NCI-H524 treated with DMSO at 0.1 percent for 48 hours (cell line): Measurements from ENCODE around the gene ITGAX.

Source experiments
- DNase-seq: peaks from one replicate; lab custom pipeline; 2025; lab: John Stamatoyannopoulos, UW

ITGAX gene

GRCh38 chr16:31373235-31373634 lies 18.3 kb downstream of the ITGAX start:
- DNase-seq = no peak

- DNase-seq = no peak
Observed at GRCh38 chr16:31375231-31375630, 20.3 kb downstream of the ITGAX start.

GRCh38 chr16:31376705-31377104 lies 21.7 kb downstream of the ITGAX start:
- DNase-seq = no peak

- DNase-seq = no peak
Observed at GRCh38 chr16:31377210-31377903, 22.4 kb downstream of the ITGAX start.

- DNase-seq = no peak
Observed at GRCh38 chr16:31380201-31380600, 25.2 kb downstream of the ITGAX start.

- DNase-seq = no peak
Observed at GRCh38 chr16:31382485-31383161, 27.6 kb downstream of the ITGAX start.

GRCh38 chr16:31385680-31386079 lies 30.7 kb downstream of the ITGAX start:
- no peak for DNase-seq

- DNase-seq = no peak
Observed at GRCh38 chr16:31386157-31386984, 31.4 kb downstream of the ITGAX start.

- no peak for DNase-seq
Observed at GRCh38 chr16:31388535-31388934, 33.6 kb downstream of the ITGAX start.

GRCh38 chr16:31390504-31391041 lies 35.6 kb downstream of the ITGAX start:
- DNase-seq = no peak

- DNase-seq = no peak
Observed at GRCh38 chr16:31393056-31393455, 38.1 kb downstream of the ITGAX start, which contains the start of gene ITGAD. ITGAD (plus strand) TSS chr16:31393335; CDS start chr16:31393361, 26 bp downstream.

GRCh38 chr16:31395647-31396046 lies 40.7 kb downstream of the ITGAX start:
- no peak for DNase-seq

- DNase-seq = no peak
Observed at GRCh38 chr16:31397096-31397660, 42.2 kb downstream of the ITGAX start.

GRCh38 chr16:31397701-31398100 lies 42.7 kb downstream of the ITGAX start:
- DNase-seq = no peak

- no peak for DNase-seq
Observed at GRCh38 chr16:31400191-31400590, 45.2 kb downstream of the ITGAX start.

GRCh38 chr16:31401436-31401835 lies 46.5 kb downstream of the ITGAX start:
- no peak for DNase-seq

GRCh38 chr16:31402687-31403086 lies 47.7 kb downstream of the ITGAX start:
- DNase-seq = no peak

GRCh38 chr16:31403590-31404352 lies 48.8 kb downstream of the ITGAX start:
- DNase-seq = no peak

- no peak for DNase-seq
Observed at GRCh38 chr16:31404353-31405064, 49.5 kb downstream of the ITGAX start.

- no peak for DNase-seq
Observed at GRCh38 chr16:31407406-31407805, 52.4 kb downstream of the ITGAX start.

GRCh38 chr16:31409433-31409832 lies 54.5 kb downstream of the ITGAX start:
- DNase-seq = no peak
